SK-N-SH treated with all-trans-retinoic acid at 6 μM for 48 hours (cell line): ENCODE results near the gene AOPEP.
A peak's percentile ranks its signal among the peaks of the same experiment; 100 is the strongest.
"Not testable (repeated sequence)": the region's sequence is repeated elsewhere in the genome, so short reads cannot be mapped to it uniquely, and the experiment has no call there.

Experiments
- ATAC-seq: fragments of 200-7000 bp; cut with Tn5 transposase; 3 replicates; pipeline ENCODE4 v1.9.1; 2020; ENCODE audit warnings: mild to moderate bottlenecking, moderate library complexity
- BACH2 ChIP-seq: fragments of 250-450 bp; sonication (Bioruptor Pico); IDR thresholded peaks from 2 replicates; pipeline ENCODE4 v1.9.0; 2021; ENCODE audit warnings: mild to moderate bottlenecking, borderline replicate concordance
- CSDC2 ChIP-seq: fragments of 250-450 bp; sonication (Bioruptor Pico); IDR thresholded peaks from 2 replicates; pipeline ENCODE4 v1.5.0; 2020; ENCODE audit warnings: mild to moderate bottlenecking, moderate library complexity
- ESRRG ChIP-seq: fragments of 250-450 bp; sonication (Bioruptor Pico); IDR thresholded peaks from 2 replicates; pipeline ENCODE4 v1.6.1; 2021; ENCODE audit warnings: mild to moderate bottlenecking
- GLIS3 ChIP-seq: fragments of 250-450 bp; sonication (Bioruptor Pico); IDR thresholded peaks from 2 replicates; pipeline ENCODE4 v1.5.0; 2020; ENCODE audit warnings: mild to moderate bottlenecking, moderate library complexity
- PPARA ChIP-seq: fragments of 250-450 bp; sonication (Bioruptor Pico); IDR thresholded peaks from 2 replicates; pipeline ENCODE4 v1.5.0; 2020; ENCODE audit warnings: mild to moderate bottlenecking, borderline replicate concordance
- RARB ChIP-seq: fragments of 250-450 bp; sonication (Bioruptor Pico); IDR thresholded peaks from 2 replicates; pipeline ENCODE4 v1.8.0; 2021; ENCODE audit warnings: mild to moderate bottlenecking, moderate library complexity
- SNAI2 ChIP-seq: fragments of 250-450 bp; sonication (Bioruptor Pico); IDR thresholded peaks from 2 replicates; pipeline ENCODE4 v1.5.0; 2020; ENCODE audit warnings: mild to moderate bottlenecking, moderate library complexity
- TCF4 ChIP-seq: fragments of 250-450 bp; sonication (Bioruptor Pico); IDR thresholded peaks from 2 replicates; pipeline ENCODE4 v1.8.0; 2021; ENCODE audit warnings: mild to moderate bottlenecking, moderate library complexity, borderline replicate concordance
- TOX ChIP-seq: fragments of 250-450 bp; sonication (Bioruptor Pico); IDR thresholded peaks from 2 replicates; pipeline ENCODE4 v1.8.0; 2021; ENCODE audit warnings: mild to moderate bottlenecking, moderate library complexity, borderline replicate concordance
- ZC3H10 ChIP-seq: fragments of 250-450 bp; sonication (Bioruptor Pico); IDR thresholded peaks from 2 replicates; pipeline ENCODE4 v1.5.1; 2021; ENCODE audit warnings: mild to moderate bottlenecking, moderate library complexity
- ZFP3 ChIP-seq: fragments of 250-450 bp; sonication (Bioruptor Pico); IDR thresholded peaks from 2 replicates; pipeline ENCODE4 v1.5.0; 2020; ENCODE audit warnings: mild to moderate bottlenecking, moderate library complexity
- ZNF565 ChIP-seq: fragments of 450-650 bp; formaldehyde crosslinking; conservative IDR thresholded peaks from 2 replicates; pipeline ENCODE4 v1.5.0; 2020; ENCODE audit warnings: low read depth, mild to moderate bottlenecking, moderate library complexity
- ZNF8 ChIP-seq: fragments of 450-650 bp; formaldehyde crosslinking; IDR thresholded peaks from 2 replicates; pipeline ENCODE4 v1.5.0; 2020; ENCODE audit warnings: mild to moderate bottlenecking, moderate library complexity
- TF ChIP-seq, protein P1 (sequence below): fragments of 250-450 bp; sonication (Bioruptor Pico); IDR thresholded peaks from 2 replicates; pipeline ENCODE4 v1.8.0; 2020; ENCODE audit warnings: mild to moderate bottlenecking, moderate library complexity, borderline replicate concordance
- TF ChIP-seq, protein P2 (sequence below): fragments of 250-450 bp; sonication (Bioruptor Pico); IDR thresholded peaks from 2 replicates; pipeline ENCODE4 v1.5.1; 2021; ENCODE audit warnings: mild to moderate bottlenecking, moderate library complexity
- TF ChIP-seq, protein P3 (sequence below): fragments of 250-450 bp; sonication (Bioruptor Pico); IDR thresholded peaks from 2 replicates; pipeline ENCODE4 v1.5.0; 2020; ENCODE audit warnings: mild to moderate bottlenecking, moderate library complexity
- TF ChIP-seq, protein P4 (sequence below): fragments of 250-450 bp; sonication (Bioruptor Pico); IDR thresholded peaks from 2 replicates; pipeline ENCODE4 v1.8.0; 2021; ENCODE audit warnings: low read depth, mild to moderate bottlenecking, moderate library complexity, borderline replicate concordance

Gene AOPEP

DNA sequence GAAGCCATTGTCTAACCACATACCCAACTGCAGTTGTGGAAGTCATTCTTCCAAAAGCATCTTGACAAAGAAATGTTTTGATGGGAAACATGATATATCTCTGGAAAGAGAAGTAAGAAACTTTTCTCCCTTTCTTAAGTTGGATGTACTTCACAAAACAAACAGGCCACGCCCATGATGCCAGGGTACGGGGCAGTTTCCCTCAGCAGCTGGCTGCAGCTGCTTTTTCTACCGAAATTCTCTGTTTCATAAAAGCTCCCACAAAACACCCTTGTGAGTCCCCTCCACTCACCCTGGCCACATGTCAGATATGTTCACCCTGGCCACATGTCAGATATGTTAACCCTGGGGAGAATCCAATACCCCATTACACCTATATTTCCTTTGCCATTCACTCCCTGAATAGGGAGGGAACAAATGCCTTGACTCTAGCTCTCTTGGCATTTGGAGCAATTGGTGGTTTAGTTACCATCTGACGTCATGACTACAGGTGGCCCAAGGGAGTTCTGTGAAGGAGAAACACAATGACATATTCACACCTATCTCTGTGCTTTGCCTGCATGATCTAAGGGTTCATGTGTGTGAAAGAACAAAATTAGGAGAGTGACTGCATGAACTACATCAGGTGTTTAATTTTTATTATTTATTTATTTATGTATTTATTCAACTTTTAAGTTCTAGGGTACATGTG, 103.0 kb downstream of the AOPEP start:
- no peak for ATAC-seq
- no peak for TF ChIP-seq ZFP3
- TF ChIP-seq ZNF8 (CRISPR knock-in tag) = no peak
- TF ChIP-seq, protein P1, sequence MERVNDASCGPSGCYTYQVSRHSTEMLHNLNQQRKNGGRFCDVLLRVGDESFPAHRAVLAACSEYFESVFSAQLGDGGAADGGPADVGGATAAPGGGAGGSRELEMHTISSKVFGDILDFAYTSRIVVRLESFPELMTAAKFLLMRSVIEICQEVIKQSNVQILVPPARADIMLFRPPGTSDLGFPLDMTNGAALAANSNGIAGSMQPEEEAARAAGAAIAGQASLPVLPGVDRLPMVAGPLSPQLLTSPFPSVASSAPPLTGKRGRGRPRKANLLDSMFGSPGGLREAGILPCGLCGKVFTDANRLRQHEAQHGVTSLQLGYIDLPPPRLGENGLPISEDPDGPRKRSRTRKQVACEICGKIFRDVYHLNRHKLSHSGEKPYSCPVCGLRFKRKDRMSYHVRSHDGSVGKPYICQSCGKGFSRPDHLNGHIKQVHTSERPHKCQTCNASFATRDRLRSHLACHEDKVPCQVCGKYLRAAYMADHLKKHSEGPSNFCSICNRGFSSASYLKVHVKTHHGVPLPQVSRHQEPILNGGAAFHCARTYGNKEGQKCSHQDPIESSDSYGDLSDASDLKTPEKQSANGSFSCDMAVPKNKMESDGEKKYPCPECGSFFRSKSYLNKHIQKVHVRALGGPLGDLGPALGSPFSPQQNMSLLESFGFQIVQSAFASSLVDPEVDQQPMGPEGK (CRISPR knock-in tag) = no peak
- no peak for TF ChIP-seq PPARA

DNA sequence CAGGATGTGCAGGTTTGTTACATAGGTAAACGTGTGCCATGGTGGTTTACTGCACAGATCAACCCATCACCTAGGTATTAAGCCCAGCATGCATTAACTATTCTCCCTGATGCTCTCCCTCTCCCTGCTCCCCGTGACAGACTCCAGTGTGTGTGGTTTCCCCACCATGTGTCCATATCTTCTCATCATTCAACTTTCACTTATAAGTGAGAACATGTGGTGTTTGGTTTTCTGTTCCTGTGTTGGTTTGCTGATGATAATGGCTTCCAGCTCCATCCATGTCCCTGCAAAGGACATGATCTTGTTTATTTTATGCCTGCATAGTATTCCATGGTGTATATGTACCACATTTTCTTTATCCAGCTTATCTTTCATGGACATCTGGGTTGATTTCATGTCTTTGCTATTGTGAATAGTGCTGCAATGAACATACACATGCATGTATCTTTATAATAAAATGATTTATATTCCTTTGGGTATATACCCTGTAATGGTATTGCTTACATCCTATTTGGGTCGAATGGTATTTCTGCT, 103.6 kb downstream of the AOPEP start:
- not testable (repeated sequence) for ATAC-seq
- TF ChIP-seq ZNF8 (CRISPR knock-in tag) = peak; percentile 91

DNA sequence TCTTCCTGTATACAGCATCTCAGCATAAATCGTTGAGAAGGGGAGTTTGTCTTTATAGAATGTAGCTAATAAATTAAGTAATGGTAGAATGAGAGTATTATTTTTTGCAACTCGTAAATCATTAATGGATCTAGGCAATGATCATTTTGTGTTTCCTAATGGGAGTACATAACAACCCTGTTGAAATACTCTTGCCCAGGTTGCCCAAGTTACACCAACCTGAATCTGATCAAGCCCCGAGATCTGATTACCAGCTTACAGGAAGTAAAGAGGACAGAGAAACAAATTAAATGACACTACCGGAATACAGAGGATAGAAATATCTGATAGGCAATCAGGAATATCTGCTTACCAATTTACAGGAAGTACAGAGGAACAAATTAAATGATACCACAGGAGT, 107.3 kb downstream of the AOPEP start:
- no peak for ATAC-seq
- no peak for TF ChIP-seq PPARA
- TF ChIP-seq ZC3H10 = no peak
- TF ChIP-seq ZFP3 = no peak
- no peak for TF ChIP-seq ZNF565
- no peak for TF ChIP-seq ESRRG
- TF ChIP-seq, protein P2, sequence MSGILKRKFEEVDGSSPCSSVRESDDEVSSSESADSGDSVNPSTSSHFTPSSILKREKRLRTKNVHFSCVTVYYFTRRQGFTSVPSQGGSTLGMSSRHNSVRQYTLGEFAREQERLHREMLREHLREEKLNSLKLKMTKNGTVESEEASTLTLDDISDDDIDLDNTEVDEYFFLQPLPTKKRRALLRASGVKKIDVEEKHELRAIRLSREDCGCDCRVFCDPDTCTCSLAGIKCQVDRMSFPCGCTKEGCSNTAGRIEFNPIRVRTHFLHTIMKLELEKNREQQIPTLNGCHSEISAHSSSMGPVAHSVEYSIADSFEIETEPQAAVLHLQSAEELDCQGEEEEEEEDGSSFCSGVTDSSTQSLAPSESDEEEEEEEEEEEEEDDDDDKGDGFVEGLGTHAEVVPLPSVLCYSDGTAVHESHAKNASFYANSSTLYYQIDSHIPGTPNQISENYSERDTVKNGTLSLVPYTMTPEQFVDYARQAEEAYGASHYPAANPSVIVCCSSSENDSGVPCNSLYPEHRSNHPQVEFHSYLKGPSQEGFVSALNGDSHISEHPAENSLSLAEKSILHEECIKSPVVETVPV (CRISPR knock-in tag) = no peak
- TF ChIP-seq TCF4 = no peak
- TF ChIP-seq TOX (CRISPR knock-in tag) = no peak
- no peak for TF ChIP-seq RARB (CRISPR knock-in tag)
- no peak for TF ChIP-seq BACH2 (CRISPR knock-in tag)
- TF ChIP-seq, protein P3, sequence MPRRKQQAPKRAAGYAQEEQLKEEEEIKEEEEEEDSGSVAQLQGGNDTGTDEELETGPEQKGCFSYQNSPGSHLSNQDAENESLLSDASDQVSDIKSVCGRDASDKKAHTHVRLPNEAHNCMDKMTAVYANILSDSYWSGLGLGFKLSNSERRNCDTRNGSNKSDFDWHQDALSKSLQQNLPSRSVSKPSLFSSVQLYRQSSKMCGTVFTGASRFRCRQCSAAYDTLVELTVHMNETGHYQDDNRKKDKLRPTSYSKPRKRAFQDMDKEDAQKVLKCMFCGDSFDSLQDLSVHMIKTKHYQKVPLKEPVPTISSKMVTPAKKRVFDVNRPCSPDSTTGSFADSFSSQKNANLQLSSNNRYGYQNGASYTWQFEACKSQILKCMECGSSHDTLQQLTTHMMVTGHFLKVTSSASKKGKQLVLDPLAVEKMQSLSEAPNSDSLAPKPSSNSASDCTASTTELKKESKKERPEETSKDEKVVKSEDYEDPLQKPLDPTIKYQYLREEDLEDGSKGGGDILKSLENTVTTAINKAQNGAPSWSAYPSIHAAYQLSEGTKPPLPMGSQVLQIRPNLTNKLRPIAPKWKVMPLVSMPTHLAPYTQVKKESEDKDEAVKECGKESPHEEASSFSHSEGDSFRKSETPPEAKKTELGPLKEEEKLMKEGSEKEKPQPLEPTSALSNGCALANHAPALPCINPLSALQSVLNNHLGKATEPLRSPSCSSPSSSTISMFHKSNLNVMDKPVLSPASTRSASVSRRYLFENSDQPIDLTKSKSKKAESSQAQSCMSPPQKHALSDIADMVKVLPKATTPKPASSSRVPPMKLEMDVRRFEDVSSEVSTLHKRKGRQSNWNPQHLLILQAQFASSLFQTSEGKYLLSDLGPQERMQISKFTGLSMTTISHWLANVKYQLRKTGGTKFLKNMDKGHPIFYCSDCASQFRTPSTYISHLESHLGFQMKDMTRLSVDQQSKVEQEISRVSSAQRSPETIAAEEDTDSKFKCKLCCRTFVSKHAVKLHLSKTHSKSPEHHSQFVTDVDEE (CRISPR knock-in tag) = no peak
- no peak for TF ChIP-seq CSDC2 (CRISPR knock-in tag)
- TF ChIP-seq, protein P4, sequence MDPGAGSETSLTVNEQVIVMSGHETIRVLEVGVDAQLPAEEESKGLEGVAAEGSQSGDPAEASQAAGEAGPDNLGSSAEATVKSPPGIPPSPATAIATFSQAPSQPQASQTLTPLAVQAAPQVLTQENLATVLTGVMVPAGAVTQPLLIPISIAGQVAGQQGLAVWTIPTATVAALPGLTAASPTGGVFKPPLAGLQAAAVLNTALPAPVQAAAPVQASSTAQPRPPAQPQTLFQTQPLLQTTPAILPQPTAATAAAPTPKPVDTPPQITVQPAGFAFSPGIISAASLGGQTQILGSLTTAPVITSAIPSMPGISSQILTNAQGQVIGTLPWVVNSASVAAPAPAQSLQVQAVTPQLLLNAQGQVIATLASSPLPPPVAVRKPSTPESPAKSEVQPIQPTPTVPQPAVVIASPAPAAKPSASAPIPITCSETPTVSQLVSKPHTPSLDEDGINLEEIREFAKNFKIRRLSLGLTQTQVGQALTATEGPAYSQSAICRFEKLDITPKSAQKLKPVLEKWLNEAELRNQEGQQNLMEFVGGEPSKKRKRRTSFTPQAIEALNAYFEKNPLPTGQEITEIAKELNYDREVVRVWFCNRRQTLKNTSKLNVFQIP (CRISPR knock-in tag) = no peak
- TF ChIP-seq GLIS3 = no peak
- TF ChIP-seq SNAI2 (CRISPR knock-in tag) = no peak

DNA sequence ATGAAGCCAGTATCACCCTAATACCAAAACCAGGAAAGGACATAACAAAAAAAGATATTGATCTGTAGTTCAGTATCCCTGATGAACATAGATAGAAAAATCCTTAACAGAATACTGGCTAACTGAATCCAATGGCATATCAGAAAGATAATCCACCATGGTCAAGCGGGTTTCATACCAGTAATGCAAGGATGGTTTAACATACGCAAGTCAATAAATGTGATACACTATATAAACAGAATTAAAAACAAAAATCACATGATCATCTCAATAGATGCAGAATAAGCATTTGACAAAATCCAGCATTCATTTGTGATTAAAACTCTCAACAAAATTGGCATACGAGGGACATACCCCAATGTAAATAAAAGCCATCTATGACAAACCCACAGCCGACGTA, 110.9 kb downstream of the AOPEP start:
- no peak for ATAC-seq

More for the DNA sequence above, 110.9 kb downstream of the AOPEP start:
- no peak for TF ChIP-seq GLIS3
- TF ChIP-seq BACH2 (CRISPR knock-in tag) = no peak
- TF ChIP-seq, protein P1 (CRISPR knock-in tag) = no peak
- TF ChIP-seq, all 23 proteins: peak for 0
